ENCODE results near the gene AFAP1.

DNA sequence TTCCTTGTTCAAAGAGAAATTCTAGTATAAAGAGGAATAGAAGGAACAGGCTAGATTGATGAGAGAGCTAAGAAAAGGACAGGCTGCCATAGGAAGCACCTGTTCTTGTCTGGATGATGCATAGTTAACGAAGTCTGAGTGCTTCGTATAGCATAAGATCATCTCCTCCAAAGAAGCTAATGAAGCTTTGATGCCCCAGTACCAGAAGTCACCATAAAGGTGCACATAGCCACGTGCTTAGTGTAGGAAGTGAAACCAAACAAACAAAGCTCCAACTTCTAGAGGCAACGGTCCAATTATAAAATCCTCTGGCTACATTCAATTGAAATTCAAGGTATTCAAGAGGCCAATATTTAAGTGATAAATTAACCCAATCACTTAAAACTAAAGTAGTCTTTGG is 31.0 kb downstream of the AFAP1 start:
- TF ChIP-seq HDGF (IDR thresholded peaks at IDR 0.05; ENCODE audit: borderline replicate concordance) (no peak), BHLHE40 (IDR thresholded peaks at IDR 0.05; ENCODE audit: borderline replicate concordance) (no peak), CTBP1 (IDR thresholded peaks at IDR 0.05; ENCODE audit: borderline replicate concordance) (no peak), FOXM1 (IDR thresholded peaks at IDR 0.05; ENCODE audit: borderline replicate concordance) (no peak)
